Spleen (tissue), 3 donors: ENCODE results near the gene IQGAP2.

Source experiments
- POLR2A ChIP-seq, 3 donors: fragments of 450-650 bp; IDR thresholded peaks; one replicate each; pipeline ENCODE4 v1.5.1; 2017; ENCODE audit warnings: antibody characterized with exemption in 3 of 3, mild to moderate bottlenecking in 1 of 3
- POLR2AphosphoS5 ChIP-seq, 3 donors: sonication (generic); formaldehyde crosslinking; IDR thresholded peaks; one replicate each; pipeline ENCODE4 v1.5.1; 2017; ENCODE audit warnings: antibody characterized with exemption in 3 of 3

GRCh38 chr5:76475936-76476335, 72.9 kb downstream of the IQGAP2 start:
- TF ChIP-seq POLR2AphosphoS5 (IDR thresholded peaks at IDR 0.05) (no peak), POLR2A (IDR thresholded peaks at IDR 0.05) (no peak)
